ENCODE data around the gene SLC7A14.

Gene SLC7A14

GRCh38 chr3:170443457-170443856 is 142.4 kb downstream of the SLC7A14 start:
- TF ChIP-seq EZH2 (optimal IDR thresholded peaks at IDR 0.05; ENCODE audit: low read depth, low read length): no peak
- no peak for TF ChIP-seq EZH2phosphoT487 (IDR thresholded peaks at IDR 0.05; ENCODE audit: low read length)
- no peak for TF ChIP-seq CTCF (IDR thresholded peaks at IDR 0.05; ENCODE audit: low read length)
- Histone ChIP-seq H3K4me1 (ENCODE audit: low read length) (no peaks in the 10 kb centered on the region), H3K4me2 (ENCODE audit: low read depth, low read length) (no peak overlapping the region), H3K9me3 (replicated peaks; ENCODE audit: insufficient read depth, low read length) (no peaks in the 10 kb centered on the region), H3K4me3 (ENCODE audit: low read length) (no peak overlapping the region), H4K20me1 (ENCODE audit: insufficient read depth, low read length) (no peaks in the 10 kb centered on the region), H3F3A (ENCODE audit: insufficient read depth, low read length) (no peaks in the 10 kb centered on the region), H3K9me2 (replicated peaks; ENCODE audit: insufficient read depth, low read length) (no peaks in the 10 kb centered on the region), H3K27me3 (replicated peaks; ENCODE audit: insufficient read depth, low read length) (no peaks in the 10 kb centered on the region), H3K79me2 (ENCODE audit: low read length) (no peaks in the 10 kb centered on the region), H2AFZ (ENCODE audit: low read length) (no peak overlapping the region), H3K36me3 (replicated peaks; ENCODE audit: insufficient read depth, low read length) (no peaks in the 10 kb centered on the region), H3K9ac (ENCODE audit: low read length) (no peak overlapping the region), H3K27ac (ENCODE audit: low read length) (no peak overlapping the region)
- DNase-seq: no peak

DNA sequence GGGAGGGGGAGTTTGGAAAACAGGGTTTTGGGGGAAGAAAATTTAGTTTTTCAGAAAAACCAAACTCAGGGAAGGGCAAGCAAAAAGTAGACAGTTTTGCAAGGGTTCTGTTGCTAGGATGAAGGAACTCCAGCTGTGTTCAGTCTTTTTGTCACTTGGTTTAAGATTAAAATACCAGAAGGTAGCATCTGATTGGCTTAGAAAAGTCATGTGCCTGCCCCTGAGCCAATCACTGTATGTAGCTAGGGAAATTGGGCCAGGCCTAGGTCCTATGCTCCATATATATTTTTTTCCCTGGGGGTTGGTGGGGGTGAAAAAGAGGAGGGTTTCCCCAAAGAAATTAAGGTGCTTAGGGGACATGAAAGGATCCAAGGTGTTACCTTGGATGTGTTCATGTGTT is 142.9 kb downstream of the SLC7A14 start:
- Histone ChIP-seq H3K4me3 (ENCODE audit: low read length) (no peak overlapping the region), H3K79me2 (ENCODE audit: low read length) (no peaks in the 10 kb centered on the region), H2AFZ (ENCODE audit: low read length) (no peak overlapping the region), H3K4me2 (ENCODE audit: low read depth, low read length) (no peak overlapping the region), H3K27me3 (replicated peaks; ENCODE audit: insufficient read depth, low read length) (no peaks in the 10 kb centered on the region), H4K20me1 (ENCODE audit: insufficient read depth, low read length) (no peaks in the 10 kb centered on the region), H3K4me1 (ENCODE audit: low read length) (no peaks in the 10 kb centered on the region), H3K9me3 (replicated peaks; ENCODE audit: insufficient read depth, low read length) (no peaks in the 10 kb centered on the region), H3K9ac (ENCODE audit: low read length) (no peak overlapping the region), H3K27ac (ENCODE audit: low read length) (no peak overlapping the region), H3K36me3 (replicated peaks; ENCODE audit: insufficient read depth, low read length) (no peaks in the 10 kb centered on the region), H3F3A (ENCODE audit: insufficient read depth, low read length) (no peaks in the 10 kb centered on the region), H3K9me2 (replicated peaks; ENCODE audit: insufficient read depth, low read length) (no peaks in the 10 kb centered on the region)
- no peak for DNase-seq
- TF ChIP-seq EZH2 (optimal IDR thresholded peaks at IDR 0.05; ENCODE audit: low read depth, low read length): no peak
- TF ChIP-seq EZH2phosphoT487 (IDR thresholded peaks at IDR 0.05; ENCODE audit: low read length): no peak
- no peak for TF ChIP-seq CTCF (IDR thresholded peaks at IDR 0.05; ENCODE audit: low read length)

- H3K9ac ChIP-seq (ENCODE audit: low read length): no peak overlapping the region
- DNase-seq: no peak
- no peak overlapping the region for H3K4me2 ChIP-seq (ENCODE audit: low read depth, low read length)
- no peaks in the 10 kb centered on the region for H3K4me1 ChIP-seq (ENCODE audit: low read length)
- H3K9me2 ChIP-seq (replicated peaks; ENCODE audit: insufficient read depth, low read length): no peaks in the 10 kb centered on the region
- H4K20me1 ChIP-seq (ENCODE audit: insufficient read depth, low read length): no peaks in the 10 kb centered on the region
- H3K79me2 ChIP-seq (ENCODE audit: low read length): no peaks in the 10 kb centered on the region
- no peak overlapping the region for H3K4me3 ChIP-seq (ENCODE audit: low read length)
- H3F3A ChIP-seq (ENCODE audit: insufficient read depth, low read length): no peaks in the 10 kb centered on the region
- H2AFZ ChIP-seq (ENCODE audit: low read length): no peak overlapping the region
- TF ChIP-seq EZH2 (optimal IDR thresholded peaks at IDR 0.05; ENCODE audit: low read depth, low read length): no peak
- TF ChIP-seq EZH2phosphoT487 (IDR thresholded peaks at IDR 0.05; ENCODE audit: low read length): no peak
- no peak for TF ChIP-seq CTCF (IDR thresholded peaks at IDR 0.05; ENCODE audit: low read length)
- no peaks in the 10 kb centered on the region for H3K36me3 ChIP-seq (replicated peaks; ENCODE audit: insufficient read depth, low read length)
- H3K9me3 ChIP-seq (replicated peaks; ENCODE audit: insufficient read depth, low read length): no peaks in the 10 kb centered on the region
- H3K27ac ChIP-seq (ENCODE audit: low read length): no peak overlapping the region
- H3K27me3 ChIP-seq (replicated peaks; ENCODE audit: insufficient read depth, low read length): no peaks in the 10 kb centered on the region
These were observed 144.5 kb downstream of the SLC7A14 start for GRCh38 chr3:170441412-170441811.
